HEK293T (cell line): Measurements from ENCODE around the gene ADPRS.

Source experiments
- BHLHE40 ChIP-seq: fragments of 450-650 bp; IDR thresholded peaks from 2 replicates; pipeline ENCODE4 v1.6.1; 2016; ENCODE audit warnings: mild to moderate bottlenecking, moderate library complexity, borderline replicate concordance
- FOXA1 ChIP-seq: fragments of 450-650 bp; IDR thresholded peaks from 2 replicates; pipeline ENCODE4 v1.6.1; 2016; ENCODE audit warnings: mild to moderate bottlenecking
- FOXM1 ChIP-seq: fragments of 450-650 bp; IDR thresholded peaks from 2 replicates; pipeline ENCODE4 v1.6.1; 2017; ENCODE audit warnings: mild to moderate bottlenecking, borderline replicate concordance
- LEF1 ChIP-seq: fragments of 450-650 bp; IDR thresholded peaks from 2 replicates; pipeline ENCODE4 v1.6.1; 2017; ENCODE audit warnings: mild to moderate bottlenecking, borderline replicate concordance
- SP1 ChIP-seq: fragments of 450-650 bp; IDR thresholded peaks from 2 replicates; pipeline ENCODE4 v1.6.1; 2017
- SUZ12 ChIP-seq: fragments of 450-650 bp; IDR thresholded peaks from 2 replicates; pipeline ENCODE4 v1.6.1; 2016; ENCODE audit warnings: mild to moderate bottlenecking

DNA sequence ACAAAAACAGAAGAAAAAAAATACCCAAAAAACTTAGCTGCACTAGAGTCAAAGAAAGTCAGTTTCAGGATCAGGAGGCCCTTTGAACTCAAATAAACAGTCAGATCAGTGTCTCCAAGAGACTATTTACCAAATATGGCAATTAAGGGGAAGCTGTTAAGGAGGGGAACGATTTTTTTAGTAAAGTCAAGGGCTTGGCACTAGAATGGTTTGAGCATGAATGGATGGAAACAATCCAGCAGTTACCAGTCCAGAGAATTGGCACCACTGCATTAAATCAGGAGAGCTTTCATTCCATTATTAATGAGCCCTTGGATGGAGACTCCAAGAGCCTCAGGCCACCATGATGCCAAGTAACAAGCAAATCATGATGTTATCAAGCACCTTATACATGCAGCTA is 53.4 kb downstream of the ADPRS start:
- TF ChIP-seq SUZ12 (no peak), BHLHE40 (no peak), LEF1 (no peak), FOXA1 (no peak), FOXM1 (no peak), SP1 (no peak)
